Measurements from ENCODE around the gene BICD1. TPM values are rescaled to one million over a fixed set of nuclear protein-coding genes. Genes with fewer than 3 reads are reported as not detected.

The BICD1 gene
- polyA plus RNA-seq, 3 donors = 1.3 to 4.1 (median 2.4) TPM

- H3K27ac ChIP-seq (ENCODE audit: low read depth, low read length) = no peak overlapping the region
- 76 to 93% (median 86%) methylated on average over 7 of the region's 7 CpGs for WGBS, 3 donors
These were observed 237.4 kb downstream of the BICD1 start for GRCh38 chr12:32344047-32344446.

- WGBS, 3 donors = 51 to 86% (median 71%) methylated on average over 1 of the region's 1 CpG
- H3K27ac ChIP-seq (ENCODE audit: low read depth, low read length) = no peak overlapping the region
These were observed 246.9 kb downstream of the BICD1 start for GRCh38 chr12:32353540-32353939.

GRCh38 chr12:32357601-32358249 is 251.1 kb downstream of the BICD1 start:
- 85 to 99% (median 98%) methylated on average over 8 of the region's 8 CpGs for WGBS, 3 donors
- no peak overlapping the region for H3K27ac ChIP-seq (ENCODE audit: low read depth, low read length)

DNA sequence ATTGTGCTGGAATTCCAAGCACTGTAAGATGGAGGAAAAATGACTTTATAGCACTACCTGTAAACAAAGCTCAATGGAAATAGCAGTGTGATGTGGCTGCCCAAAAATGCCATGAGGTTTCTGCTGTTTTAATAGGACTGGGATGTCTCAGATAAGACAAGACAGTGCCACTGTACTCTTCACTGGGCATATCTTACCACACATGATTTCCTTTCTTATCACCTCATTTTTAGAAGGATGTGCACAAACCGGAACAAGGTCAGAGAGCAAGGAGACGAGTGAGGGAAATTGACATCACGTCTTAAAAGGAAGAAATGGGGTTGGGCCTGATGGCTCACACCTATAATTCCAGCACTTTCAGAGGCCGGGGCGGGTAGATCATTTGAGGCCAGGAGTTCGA is 254.3 kb downstream of the BICD1 start:
- WGBS, 3 donors = 79 to 92% (median 90%) methylated on average over 6 of the region's 6 CpGs

GRCh38 chr12:32362892-32363291 is 256.2 kb downstream of the BICD1 start:
- H3K27ac ChIP-seq (ENCODE audit: low read depth, low read length) = no peak overlapping the region
- 83 to 85% (median 84%) methylated on average over 3 of the region's 3 CpGs for WGBS, 3 donors

More for the DNA sequence above, 254.3 kb downstream of the BICD1 start:
- no peak overlapping the region for H3K27ac ChIP-seq (ENCODE audit: low read depth, low read length)

DNA sequence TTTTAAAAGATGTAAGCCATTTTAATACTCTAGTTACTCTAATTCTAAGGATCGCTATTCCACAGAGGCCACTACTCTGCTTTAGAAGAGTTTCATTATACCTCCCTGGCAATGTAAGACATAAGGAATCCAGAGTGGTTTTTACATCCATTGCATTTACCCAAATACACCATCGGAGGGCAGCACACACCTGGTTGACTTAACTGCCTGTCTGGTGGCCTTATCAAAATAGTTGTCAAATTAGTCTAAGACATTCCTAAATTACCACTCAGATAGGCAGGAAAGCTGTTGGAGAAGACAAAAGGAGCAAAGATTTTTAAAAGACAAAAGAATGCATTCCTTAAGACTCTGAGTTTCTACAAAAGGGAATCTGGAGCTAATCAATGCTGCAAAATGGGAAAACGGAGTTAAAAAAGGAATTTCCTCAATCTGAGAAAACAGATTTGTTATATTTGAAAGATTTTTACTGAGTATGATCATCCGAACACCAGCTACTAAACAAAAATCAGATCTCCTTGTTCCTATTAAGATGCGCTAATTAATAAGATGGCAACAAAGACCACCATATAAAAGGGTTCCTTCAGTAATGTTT is 258.9 kb downstream of the BICD1 start:
- 48 to 58% (median 57%) methylated on average over 5 of the region's 5 CpGs for WGBS, 3 donors

DNA sequence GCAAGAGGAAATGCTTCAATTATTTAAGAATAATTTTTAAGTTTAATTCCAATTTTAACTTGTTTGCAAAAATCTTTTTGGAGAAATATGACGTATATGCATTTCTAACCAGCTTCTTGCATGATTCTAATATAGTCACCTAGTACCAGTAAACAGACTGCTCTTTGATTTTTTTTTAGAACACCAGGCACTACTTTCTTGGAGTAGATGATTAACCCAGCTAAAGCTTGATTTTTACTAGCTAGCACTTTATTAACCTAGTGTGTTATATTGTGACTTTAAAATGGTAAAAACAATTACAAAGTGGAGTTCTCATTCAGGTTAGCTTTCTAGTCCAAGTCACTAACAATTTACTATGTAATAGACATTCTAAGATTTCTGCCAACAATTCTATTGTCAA is 260.1 kb downstream of the BICD1 start:
- H3K27ac ChIP-seq (ENCODE audit: low read depth, low read length) = no peak overlapping the region
- 36 to 95% (median 83%) methylated on average over 1 of the region's 1 CpG for WGBS, 3 donors

More for the DNA sequence above, 258.9 kb downstream of the BICD1 start:
- H3K27ac ChIP-seq (ENCODE audit: low read depth, low read length) = no peak overlapping the region

DNA sequence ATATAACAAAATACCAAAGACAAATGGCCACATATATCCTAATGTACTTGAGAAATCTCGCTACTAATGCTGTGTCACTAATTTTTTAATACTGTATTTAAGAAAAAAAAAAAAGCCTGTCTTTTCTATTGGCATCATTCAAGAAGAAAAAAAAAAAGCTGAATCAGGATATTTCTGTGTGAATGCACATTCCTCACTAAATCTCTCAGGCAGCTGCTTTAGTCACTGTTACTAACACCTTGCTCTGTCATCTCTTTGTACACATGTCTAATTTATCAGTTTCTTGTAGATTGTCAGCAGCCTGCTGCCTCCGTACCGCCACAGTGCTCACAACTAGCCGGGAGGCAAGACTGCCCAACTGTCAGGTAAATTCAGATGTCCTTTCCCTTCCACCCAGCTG is 260.7 kb downstream of the BICD1 start:
- WGBS, 3 donors = 46 to 92% (median 89%) methylated on average over 4 of the region's 4 CpGs
- H3K27ac ChIP-seq (ENCODE audit: low read depth, low read length) = no peak overlapping the region

DNA sequence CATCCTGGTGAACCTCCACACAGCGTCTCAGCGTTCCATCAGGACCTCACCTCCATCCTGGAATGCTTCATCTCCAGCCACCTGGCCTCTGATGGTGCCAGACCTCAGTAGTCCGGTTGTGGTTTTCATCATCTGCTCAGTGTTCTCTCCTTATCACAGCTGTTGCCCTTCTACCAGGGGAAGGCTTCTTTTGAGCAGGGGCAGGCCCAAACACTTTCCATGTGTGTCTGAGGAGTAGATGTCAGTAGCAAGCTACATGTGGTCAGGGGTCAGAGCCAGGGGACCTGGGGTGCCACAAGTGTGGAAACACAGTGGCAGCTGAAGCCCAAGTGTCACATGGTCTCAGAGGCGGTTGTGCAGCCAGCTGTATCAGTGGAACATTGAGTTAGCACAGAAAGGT is 262.6 kb downstream of the BICD1 start:
- 45 to 70% (median 46%) methylated on average over 4 of the region's 4 CpGs for WGBS, 3 donors
- H3K27ac ChIP-seq (ENCODE audit: low read depth, low read length) = no peak overlapping the region

DNA sequence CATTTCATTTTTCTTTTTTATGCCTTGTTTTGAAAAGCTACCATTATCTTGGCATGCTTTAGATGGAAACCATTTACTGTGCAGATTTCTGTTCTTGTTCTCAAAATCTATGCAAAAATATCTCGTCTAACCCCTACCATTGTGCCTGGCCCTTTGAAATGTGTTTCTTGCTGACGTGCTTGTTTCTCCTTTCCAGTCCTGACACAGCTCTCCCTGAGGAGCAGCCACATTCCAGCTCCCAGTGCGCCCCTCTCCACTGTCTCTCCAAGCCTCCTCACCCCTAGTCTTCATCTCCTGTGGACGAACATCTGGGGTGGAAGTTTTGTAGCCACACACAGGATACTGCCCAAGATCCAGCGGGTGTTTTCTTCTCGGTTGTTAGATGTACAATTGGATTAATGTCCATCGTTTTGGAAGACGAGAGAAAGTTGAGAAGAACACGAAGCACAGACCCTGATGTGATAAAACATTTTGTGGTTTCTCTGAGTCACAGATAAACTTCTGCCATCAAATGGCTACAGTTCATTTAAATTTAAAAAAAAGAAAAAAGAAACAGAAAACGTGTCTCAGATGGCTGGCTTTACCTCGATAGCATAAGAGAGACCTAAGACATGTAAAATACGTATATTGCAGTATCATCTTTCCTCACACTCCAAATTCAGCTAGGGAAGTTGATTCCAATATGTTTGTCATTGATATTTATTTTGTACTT is 270.9 kb downstream of the BICD1 start:
- WGBS, 3 donors = 77 to 81% (median 78%) methylated on average over 12 of the region's 12 CpGs
- no peak overlapping the region for H3K27ac ChIP-seq (ENCODE audit: low read depth, low read length)

- WGBS, 3 donors = 87 to 94% (median 88%) methylated on average over 10 of the region's 10 CpGs
- no peak overlapping the region for H3K27ac ChIP-seq (ENCODE audit: low read depth, low read length)
These were observed 272.6 kb downstream of the BICD1 start for GRCh38 chr12:32379213-32379612.

- 82 to 94% (median 83%) methylated on average over 8 of the region's 8 CpGs for WGBS, 3 donors
- no peak overlapping the region for H3K27ac ChIP-seq (ENCODE audit: low read depth, low read length)
These were observed 273.0 kb downstream of the BICD1 start for GRCh38 chr12:32379667-32380066.

DNA sequence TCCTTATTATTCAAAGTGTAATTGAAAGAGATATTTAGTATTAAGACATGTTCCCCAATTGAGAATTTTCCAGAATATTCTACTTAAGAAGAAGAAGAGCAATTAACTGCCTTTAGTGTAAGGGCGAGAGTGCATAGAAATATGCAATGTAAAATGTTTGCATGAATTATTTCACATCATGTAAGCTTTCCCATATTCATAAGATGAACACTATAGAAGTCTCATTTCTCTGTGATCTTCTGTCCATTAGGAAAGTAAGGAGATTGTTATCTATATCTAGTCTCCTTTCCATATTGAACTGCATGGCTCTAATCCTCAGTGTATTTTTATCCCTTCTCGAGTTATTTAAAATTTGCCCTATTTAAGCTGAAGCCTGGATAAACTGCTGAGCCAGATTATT is 275.6 kb downstream of the BICD1 start:
- no peak overlapping the region for H3K27ac ChIP-seq (ENCODE audit: low read depth, low read length)
- WGBS, 3 donors = 85 to 88% (median 86%) methylated on average over 2 of the region's 2 CpGs

- no peak overlapping the region for H3K27ac ChIP-seq (ENCODE audit: low read depth, low read length)
- 32 to 34% (median 32%) methylated on average over 43 to 47 of the region's 47 CpGs for whole genome bisulfite sequencing, 3 donors
These were observed 284.0 kb downstream of the BICD1 start for GRCh38 chr12:32390572-32391219.

DNA sequence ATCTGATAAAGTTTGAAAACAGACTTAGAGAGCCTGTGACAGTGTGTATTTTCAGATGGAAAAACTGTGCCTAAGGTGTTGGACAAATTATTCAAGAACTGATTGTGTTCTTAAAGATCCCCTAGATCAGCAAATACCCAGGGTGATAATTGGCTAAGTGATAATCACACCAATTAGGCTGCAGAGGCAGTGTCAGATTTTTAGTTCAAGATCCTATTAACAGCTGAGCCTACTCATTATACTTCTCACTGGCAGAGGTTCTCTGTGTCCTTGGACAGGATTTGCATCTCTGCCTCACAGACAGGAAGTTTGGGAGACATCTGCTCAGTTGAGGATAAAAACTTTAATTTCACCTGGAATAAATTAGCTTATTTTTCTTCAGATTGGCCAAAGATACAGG is 288.4 kb downstream of the BICD1 start:
- no peak overlapping the region for H3K27ac ChIP-seq (ENCODE audit: low read depth, low read length)

- no peak overlapping the region for H3K27ac ChIP-seq (ENCODE audit: low read depth, low read length)
- WGBS, 3 donors = 42 to 77% (median 51%) methylated on average over 4 of the region's 4 CpGs
These were observed 291.0 kb downstream of the BICD1 start for GRCh38 chr12:32397696-32398095.

- H3K27ac ChIP-seq (ENCODE audit: low read depth, low read length) = no peak overlapping the region
- WGBS, 3 donors = 84 to 96% (median 91%) methylated on average over 4 of the region's 4 CpGs
These were observed 291.5 kb downstream of the BICD1 start for GRCh38 chr12:32398181-32398580.

- WGBS, 3 donors = 2 to 3% (median 3%) methylated on average over 31 to 36 of the region's 36 CpGs
- H3K27ac ChIP-seq (ENCODE audit: low read depth, low read length) = no peak overlapping the region
These were observed 292.2 kb downstream of the BICD1 start for GRCh38 chr12:32398816-32399369.

All from adipose tissue (tissue), 3 donors.